ENCODE results near the gene NEGR1. TPM values are rescaled to one million over a fixed set of nuclear protein-coding genes. Genes with fewer than 3 reads are reported as not detected.
A peak's percentile ranks its signal among the peaks of the same experiment; 100 is the strongest.

Gene NEGR1
- total RNA-seq, 1 donor = 20.7 TPM

- peak; percentile 39 for DNase-seq (ENCODE audit: low read depth)
- no peak overlapping the region for H3K4me3 ChIP-seq (ENCODE audit: low read depth, low read length)
- TF ChIP-seq CTCF (IDR thresholded peaks at IDR 0.05; ENCODE audit: insufficient read depth, low read length) = no peak
These were observed 868.7 kb downstream of the NEGR1 start for GRCh38 chr1:71413441-71414175.

- H3K4me3 ChIP-seq (ENCODE audit: low read depth, low read length) = no peak overlapping the region
- TF ChIP-seq CTCF (IDR thresholded peaks at IDR 0.05; ENCODE audit: insufficient read depth, low read length) = no peak
- DNase-seq (ENCODE audit: low read depth) = no peak
These were observed 882.3 kb downstream of the NEGR1 start for GRCh38 chr1:71400050-71400449.

GRCh38 chr1:71399594-71399993 is 882.7 kb downstream of the NEGR1 start:
- H3K4me3 ChIP-seq (ENCODE audit: low read depth, low read length) = no peak overlapping the region
- DNase-seq (ENCODE audit: low read depth) = peak; percentile 4
- TF ChIP-seq CTCF (IDR thresholded peaks at IDR 0.05; ENCODE audit: insufficient read depth, low read length) = no peak

GRCh38 chr1:71393301-71393700 is 889.0 kb downstream of the NEGR1 start:
- DNase-seq (ENCODE audit: low read depth) = no peak
- H3K4me3 ChIP-seq (ENCODE audit: low read depth, low read length) = no peak overlapping the region
- TF ChIP-seq CTCF (IDR thresholded peaks at IDR 0.05; ENCODE audit: insufficient read depth, low read length) = no peak

GRCh38 chr1:71390518-71390917 is 891.8 kb downstream of the NEGR1 start:
- TF ChIP-seq CTCF (IDR thresholded peaks at IDR 0.05; ENCODE audit: insufficient read depth, low read length) = no peak
- no peak for DNase-seq (ENCODE audit: low read depth)
- H3K4me3 ChIP-seq (ENCODE audit: low read depth, low read length) = no peak overlapping the region

GRCh38 chr1:71377886-71378285 is 904.5 kb downstream of the NEGR1 start:
- DNase-seq (ENCODE audit: low read depth) = no peak
- H3K4me3 ChIP-seq (ENCODE audit: low read depth, low read length) = no peak overlapping the region
- TF ChIP-seq CTCF (IDR thresholded peaks at IDR 0.05; ENCODE audit: insufficient read depth, low read length) = no peak

- DNase-seq (ENCODE audit: low read depth) = no peak
- TF ChIP-seq CTCF (IDR thresholded peaks at IDR 0.05; ENCODE audit: insufficient read depth, low read length) = no peak
- no peak overlapping the region for H3K4me3 ChIP-seq (ENCODE audit: low read depth, low read length)
These were observed 909.8 kb downstream of the NEGR1 start for GRCh38 chr1:71372496-71372895.

Measured in fibroblast of the aortic adventitia (primary cell).